ENCODE results near the gene ADGRD2.

The ADGRD2 gene

GRCh38 chr9:124456341-124457078 lies 6.3 kb downstream of the ADGRD2 start:
- no peak for DNase-seq (ENCODE audit: extremely low read depth in 1 of 2, low read depth in 1 of 2)

GRCh38 chr9:124457079-124457886 lies 7.0 kb downstream of the ADGRD2 start:
- DNase-seq (ENCODE audit: extremely low read depth in 1 of 2, low read depth in 1 of 2), result no peak

- no peak for DNase-seq (ENCODE audit: extremely low read depth in 1 of 2, low read depth in 1 of 2)
Observed at GRCh38 chr9:124457887-124458431, 7.7 kb downstream of the ADGRD2 start.

- DNase-seq (ENCODE audit: extremely low read depth in 1 of 2, low read depth in 1 of 2), result no peak
Observed at GRCh38 chr9:124458441-124458840, 8.2 kb downstream of the ADGRD2 start.

- DNase-seq (ENCODE audit: extremely low read depth in 1 of 2, low read depth in 1 of 2), result no peak
Observed at GRCh38 chr9:124462739-124463138, 12.5 kb downstream of the ADGRD2 start.

- no peak for DNase-seq (ENCODE audit: extremely low read depth in 1 of 2, low read depth in 1 of 2)
Observed at GRCh38 chr9:124465736-124466135, 15.5 kb downstream of the ADGRD2 start.

- DNase-seq (ENCODE audit: extremely low read depth in 1 of 2, low read depth in 1 of 2), result no peak
Observed at GRCh38 chr9:124467410-124468060, 17.3 kb downstream of the ADGRD2 start.

GRCh38 chr9:124468061-124468740 lies 17.9 kb downstream of the ADGRD2 start:
- no peak for DNase-seq (ENCODE audit: extremely low read depth in 1 of 2, low read depth in 1 of 2)

- no peak for DNase-seq (ENCODE audit: extremely low read depth in 1 of 2, low read depth in 1 of 2)
Observed at GRCh38 chr9:124469011-124469832, 19.0 kb downstream of the ADGRD2 start.

- DNase-seq (ENCODE audit: extremely low read depth in 1 of 2, low read depth in 1 of 2), result no peak
Observed at GRCh38 chr9:124470306-124470705, 20.1 kb downstream of the ADGRD2 start.

- no peak for DNase-seq (ENCODE audit: extremely low read depth in 1 of 2, low read depth in 1 of 2)
Observed at GRCh38 chr9:124470726-124471125, 20.5 kb downstream of the ADGRD2 start.

- no peak for DNase-seq (ENCODE audit: extremely low read depth in 1 of 2, low read depth in 1 of 2)
Observed at GRCh38 chr9:124471761-124472160, 21.5 kb downstream of the ADGRD2 start.

- no peak for DNase-seq (ENCODE audit: extremely low read depth in 1 of 2, low read depth in 1 of 2)
Observed at GRCh38 chr9:124472770-124473169, 22.5 kb downstream of the ADGRD2 start.

GRCh38 chr9:124473310-124473709 lies 23.1 kb downstream of the ADGRD2 start:
- DNase-seq (ENCODE audit: extremely low read depth in 1 of 2, low read depth in 1 of 2), result no peak

- no peak for DNase-seq (ENCODE audit: extremely low read depth in 1 of 2, low read depth in 1 of 2)
Observed at GRCh38 chr9:124474151-124474550, 23.9 kb downstream of the ADGRD2 start.

- DNase-seq (ENCODE audit: extremely low read depth in 1 of 2, low read depth in 1 of 2), result no peak
Observed at GRCh38 chr9:124475158-124475867, 25.1 kb downstream of the ADGRD2 start.

GRCh38 chr9:124475868-124476690 lies 25.8 kb downstream of the ADGRD2 start:
- no peak for DNase-seq (ENCODE audit: extremely low read depth in 1 of 2, low read depth in 1 of 2)

- DNase-seq (ENCODE audit: extremely low read depth in 1 of 2, low read depth in 1 of 2), result no peak
Observed at GRCh38 chr9:124477211-124477647, 27.0 kb downstream of the ADGRD2 start.
